GM19372 (cell line): ENCODE results near the gene SERPINA3.
"Not testable (repeated sequence)": the region's sequence is repeated elsewhere in the genome, so short reads cannot be mapped to it uniquely, and the experiment has no call there.

Experiments
- ATAC-seq: cut with Tn5 transposase; IDR thresholded peaks from one replicate; pipeline ENCODE4 v1.9.1; 2021; ENCODE audit warnings: mild to moderate bottlenecking, low read depth, moderate library complexity; ENCODE audit not compliant: unreplicated experiment

Gene SERPINA3

DNA sequence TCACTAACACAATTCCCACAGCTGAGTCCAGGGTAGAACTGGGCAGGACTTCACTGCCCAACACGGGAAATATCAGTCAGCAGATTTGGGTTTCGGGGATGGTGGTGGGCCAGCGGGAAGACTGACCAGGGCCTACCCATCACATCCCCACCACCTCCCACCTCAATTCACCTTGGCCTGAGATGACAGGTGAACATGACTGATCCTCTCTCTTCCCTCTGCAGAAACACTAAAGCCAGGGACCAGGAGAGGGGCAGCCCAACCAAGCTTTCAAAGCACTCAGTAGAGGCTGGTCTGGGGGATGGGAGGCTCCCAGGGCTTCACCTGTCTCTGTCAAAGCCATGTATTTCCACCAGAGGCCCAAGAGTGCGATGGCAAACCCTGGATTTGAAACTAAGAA lies 28.6 kb upstream of the SERPINA3 start:
- ATAC-seq: no peak

DNA sequence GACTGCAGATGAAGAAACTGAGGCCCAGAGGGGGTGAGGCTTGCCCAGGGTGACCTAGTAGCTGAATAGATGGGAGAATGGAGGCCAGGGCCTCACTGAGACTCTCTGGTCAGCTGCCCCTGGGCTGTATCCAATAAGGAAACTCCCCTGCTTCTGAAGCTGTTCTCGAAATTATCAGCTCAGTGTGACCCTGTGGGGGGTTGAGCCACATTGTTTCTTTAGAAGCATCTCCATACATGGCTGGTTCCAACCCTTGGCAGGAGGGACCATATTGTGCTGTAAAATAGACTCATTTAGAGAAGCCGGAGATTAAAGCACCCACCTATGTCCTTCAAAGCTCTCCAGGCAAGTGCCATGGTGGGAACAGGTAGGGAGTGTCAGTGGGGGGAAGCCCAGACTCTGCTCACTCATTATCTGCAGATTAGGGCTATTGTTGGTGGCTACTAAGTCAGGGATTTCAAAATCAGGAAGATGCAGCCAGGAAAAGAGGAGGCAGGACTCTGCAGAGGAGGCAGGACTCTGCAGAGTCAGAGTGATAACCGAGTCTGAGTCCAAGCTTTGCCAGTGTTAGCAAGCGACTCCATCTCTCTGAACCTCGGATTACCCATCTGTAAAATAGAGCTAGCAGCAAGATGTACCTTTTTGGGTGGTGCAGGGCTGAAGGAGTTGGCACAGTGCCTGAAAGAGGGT lies 27.5 kb upstream of the SERPINA3 start:
- no peak for ATAC-seq

DNA sequence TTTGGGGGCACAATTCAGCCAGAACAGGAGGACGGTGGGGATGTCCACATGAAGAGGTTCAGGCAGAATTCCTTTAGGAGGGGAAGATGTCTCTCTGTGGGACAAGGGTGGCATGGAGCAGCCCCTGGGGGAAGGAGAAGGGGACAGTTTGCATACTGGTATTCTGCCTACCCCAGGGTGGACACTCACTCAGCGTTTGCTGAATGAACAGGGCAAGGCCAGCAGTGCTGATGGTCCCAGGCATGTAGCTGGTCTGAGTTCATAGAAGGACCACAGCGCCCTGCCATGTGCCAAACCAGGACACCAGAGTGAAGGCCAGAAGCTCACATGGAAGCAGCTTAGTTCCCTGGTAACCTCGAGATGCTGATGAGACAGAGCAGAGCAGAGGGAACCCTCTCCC lies 25.6 kb upstream of the SERPINA3 start:
- ATAC-seq: no peak

DNA sequence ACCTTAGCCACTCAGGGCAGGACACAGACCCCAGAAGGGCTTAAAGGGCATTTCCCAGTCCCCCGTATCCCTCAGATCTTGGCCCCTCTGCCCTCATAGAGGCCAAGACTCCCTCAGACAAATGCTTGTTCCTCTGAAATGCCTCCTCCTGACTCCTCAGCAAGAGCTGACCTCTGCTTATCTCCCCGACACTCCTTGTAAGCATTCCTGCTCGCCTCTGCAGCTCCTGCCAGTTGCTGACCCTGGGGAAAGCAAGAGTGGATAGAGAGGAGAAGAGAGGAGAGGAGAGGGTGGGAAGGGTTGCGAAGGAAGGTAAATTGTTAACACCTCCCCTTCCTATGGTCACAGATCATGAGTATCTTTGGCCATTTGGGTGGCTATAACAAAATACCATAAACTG lies 23.9 kb upstream of the SERPINA3 start:
- ATAC-seq: no peak

DNA sequence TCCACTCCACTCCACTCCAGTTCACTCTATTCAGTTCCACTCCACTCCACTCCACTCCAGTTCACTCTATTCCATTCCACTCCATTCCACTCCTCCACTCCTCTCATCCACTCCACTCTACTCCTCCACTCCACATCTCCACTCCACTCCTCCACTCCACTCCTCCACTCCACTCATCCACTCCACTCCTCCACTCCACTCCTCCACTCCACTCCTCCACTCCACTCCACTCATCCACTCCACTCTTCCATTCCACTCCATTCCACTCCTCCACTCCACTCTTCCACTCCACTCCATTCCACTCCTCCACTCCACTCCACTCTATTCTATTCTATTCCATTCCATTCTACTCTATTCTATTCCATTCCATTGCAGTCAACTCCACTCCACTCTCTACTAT lies 21.1 kb upstream of the SERPINA3 start:
- ATAC-seq: no peak

DNA sequence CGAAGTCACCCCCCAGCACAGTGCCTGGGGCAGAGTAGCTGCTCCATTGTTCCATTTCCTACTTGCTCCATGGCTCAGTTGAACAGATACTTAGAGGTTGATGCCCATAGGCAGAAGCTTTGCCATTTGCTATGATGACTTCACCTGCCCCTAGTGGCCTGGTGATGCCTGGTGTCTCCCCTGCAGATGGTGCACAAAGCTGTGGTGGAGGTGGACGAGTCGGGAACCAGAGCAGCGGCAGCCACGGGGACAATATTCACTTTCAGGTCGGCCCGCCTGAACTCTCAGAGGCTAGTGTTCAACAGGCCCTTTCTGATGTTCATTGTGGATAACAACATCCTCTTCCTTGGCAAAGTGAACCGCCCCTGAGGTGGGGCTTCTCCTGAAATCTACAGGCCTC lies 20.3 kb upstream of the SERPINA3 start:
- ATAC-seq: no peak

DNA sequence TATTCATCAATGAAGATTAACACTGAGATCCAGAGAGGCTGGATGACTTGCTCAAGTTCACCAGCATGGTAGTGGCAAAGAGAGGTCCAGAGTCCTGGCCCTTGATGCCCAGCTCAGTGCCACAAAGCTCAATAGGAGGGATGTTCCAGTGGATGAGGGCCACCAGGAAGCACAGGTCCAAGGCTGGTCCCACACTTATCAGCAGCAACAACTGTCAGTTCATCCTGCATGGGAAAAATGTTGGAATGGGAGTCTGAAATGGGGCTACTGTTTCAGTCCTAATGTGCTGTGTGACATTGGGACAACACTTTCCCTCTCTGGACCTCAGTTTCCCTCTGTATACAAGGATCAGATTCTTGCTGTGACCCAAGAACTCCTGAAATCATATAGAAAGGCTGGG lies 19.7 kb upstream of the SERPINA3 start:
- ATAC-seq: no peak

DNA sequence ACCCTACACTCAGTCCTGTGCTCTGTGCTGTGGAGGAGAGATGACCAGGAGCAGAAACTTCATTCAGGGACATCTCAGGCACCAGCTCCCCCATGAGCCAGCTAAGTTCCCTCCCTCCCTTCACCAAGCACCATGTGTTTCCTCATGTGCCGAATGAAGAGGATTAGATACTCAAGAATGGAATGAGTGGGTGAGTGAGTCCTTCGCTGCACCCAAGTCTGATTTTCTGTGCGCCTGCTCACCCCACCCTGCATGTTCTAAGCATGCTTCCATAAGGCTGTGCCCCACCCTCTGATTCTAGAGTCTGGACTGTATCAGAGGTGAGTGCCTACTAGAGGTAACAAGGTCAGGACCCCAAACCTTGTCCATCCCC lies 18.8 kb upstream of the SERPINA3 start:
- no peak for ATAC-seq

DNA sequence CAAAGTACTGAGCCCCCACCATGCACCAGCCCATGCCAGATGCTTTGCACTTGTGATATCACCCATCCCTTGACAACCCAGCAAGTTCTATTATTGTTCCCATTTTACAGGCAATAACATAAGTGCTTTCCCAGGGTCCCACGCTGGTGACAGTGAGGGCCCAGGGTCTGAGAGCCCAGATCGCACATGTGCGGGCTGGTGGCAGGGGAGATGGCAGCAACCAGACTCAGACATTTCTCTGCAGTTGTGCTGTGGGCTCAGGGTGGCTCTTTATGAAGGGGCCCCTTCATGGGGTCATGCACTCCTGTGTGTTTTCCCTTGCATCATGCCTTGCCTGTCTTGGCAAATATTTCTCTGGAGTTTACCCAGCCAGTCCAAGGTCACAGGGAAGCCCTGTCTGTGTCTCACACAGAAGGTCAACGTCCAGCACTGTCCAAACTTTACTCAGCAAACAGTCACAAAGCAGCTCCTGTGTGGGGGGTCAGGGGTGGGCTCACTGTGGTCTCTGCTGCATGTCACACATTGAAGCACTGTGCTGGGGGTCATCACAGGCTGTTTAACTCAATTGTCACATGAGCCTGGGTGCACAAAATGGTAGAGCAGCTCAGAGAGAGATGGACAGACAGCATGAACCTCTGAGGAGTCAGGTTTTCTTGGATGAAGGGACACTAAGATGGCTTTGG lies 18.3 kb upstream of the SERPINA3 start:
- ATAC-seq: no peak

DNA sequence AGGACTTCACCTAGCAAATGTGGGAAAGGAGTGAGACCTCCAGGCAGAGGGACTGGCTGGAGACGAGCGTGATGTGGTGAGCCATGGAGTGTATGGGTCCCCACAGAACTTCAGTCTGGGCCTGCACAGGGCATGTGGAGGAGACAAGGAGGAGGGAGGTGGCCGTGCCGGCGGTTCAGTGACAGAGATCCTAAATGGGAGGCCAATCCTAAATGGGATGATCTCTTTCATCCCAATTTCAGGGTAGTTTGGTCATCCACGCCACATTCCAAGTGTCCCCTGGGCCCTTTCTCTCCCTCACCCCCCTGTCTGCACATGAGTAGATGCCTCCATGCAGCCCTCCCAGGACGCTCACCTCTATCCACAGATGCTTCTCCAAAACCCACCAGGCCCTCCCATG lies 17.8 kb upstream of the SERPINA3 start:
- no peak for ATAC-seq

DNA sequence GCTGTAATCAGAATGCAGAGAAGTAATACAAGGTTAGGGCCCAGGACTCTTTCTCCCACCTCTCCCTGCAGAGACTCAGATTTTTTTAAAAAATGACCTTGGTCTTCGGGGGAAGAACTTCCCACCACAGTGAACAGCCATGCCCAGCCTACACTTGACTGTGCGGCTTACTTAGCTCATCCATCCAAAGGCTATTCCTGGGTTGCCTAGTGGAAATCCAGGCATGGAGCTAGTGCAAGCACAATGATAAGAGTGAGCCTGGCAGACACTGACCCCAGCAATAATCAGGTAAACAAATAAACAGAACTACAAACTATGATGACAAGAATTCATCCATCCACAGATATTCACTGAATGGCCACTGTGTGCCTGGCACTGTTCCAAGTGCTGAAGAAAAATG lies 16.3 kb upstream of the SERPINA3 start:
- no peak for ATAC-seq

DNA sequence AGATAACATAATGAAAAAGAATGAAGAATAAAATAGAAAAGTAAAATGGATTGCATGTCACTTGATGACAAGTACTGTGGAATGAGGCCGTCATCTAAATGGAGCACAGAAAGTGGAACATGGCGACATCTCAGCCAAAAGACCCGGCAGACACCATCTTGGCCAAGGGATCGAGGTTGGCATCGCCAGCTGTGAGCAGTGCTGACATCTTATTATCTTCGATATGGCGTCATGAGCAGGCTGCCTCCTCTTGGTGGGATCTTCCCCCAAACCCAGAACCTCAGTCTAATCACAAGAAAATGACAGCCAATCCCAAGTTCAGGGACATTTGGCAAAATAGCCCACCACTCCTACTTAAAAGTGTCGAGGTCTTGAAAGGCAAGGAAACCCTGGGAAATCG lies 15.8 kb upstream of the SERPINA3 start:
- no peak for ATAC-seq

DNA sequence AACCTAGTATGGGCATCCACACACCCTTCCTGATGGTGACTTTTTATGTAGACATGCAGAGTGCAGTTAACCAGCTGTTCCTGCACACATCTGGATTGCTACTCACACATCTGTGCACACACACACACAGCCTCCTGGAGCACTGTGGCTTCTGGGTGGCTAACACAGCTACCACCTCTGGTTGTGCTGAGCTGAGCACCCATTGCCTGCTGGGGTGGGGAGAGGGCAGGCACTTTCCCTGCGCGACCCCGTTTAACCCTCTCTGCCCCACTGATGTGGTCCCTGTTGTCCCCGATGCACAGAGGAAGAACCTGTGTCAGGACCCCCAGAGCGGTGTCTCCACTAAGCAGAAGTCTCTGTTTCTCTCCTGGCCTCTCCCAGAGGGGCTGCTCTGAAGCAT lies 14.4 kb upstream of the SERPINA3 start:
- no peak for ATAC-seq

DNA sequence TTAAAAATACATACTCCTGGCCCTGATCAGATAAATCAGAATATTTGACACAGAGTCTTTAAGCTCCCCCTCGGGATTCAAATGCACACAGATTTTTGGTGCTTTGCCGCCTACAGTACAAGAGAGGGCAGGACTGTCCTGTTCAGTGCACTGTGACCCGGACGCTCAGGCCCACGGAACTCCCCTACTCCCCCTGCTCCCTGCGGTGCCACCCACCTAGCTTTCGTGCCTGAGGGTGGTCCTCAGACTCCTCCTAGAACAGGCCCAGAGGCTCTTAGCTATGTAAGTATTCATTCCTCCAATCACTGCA lies 13.7 kb upstream of the SERPINA3 start:
- no peak for ATAC-seq

DNA sequence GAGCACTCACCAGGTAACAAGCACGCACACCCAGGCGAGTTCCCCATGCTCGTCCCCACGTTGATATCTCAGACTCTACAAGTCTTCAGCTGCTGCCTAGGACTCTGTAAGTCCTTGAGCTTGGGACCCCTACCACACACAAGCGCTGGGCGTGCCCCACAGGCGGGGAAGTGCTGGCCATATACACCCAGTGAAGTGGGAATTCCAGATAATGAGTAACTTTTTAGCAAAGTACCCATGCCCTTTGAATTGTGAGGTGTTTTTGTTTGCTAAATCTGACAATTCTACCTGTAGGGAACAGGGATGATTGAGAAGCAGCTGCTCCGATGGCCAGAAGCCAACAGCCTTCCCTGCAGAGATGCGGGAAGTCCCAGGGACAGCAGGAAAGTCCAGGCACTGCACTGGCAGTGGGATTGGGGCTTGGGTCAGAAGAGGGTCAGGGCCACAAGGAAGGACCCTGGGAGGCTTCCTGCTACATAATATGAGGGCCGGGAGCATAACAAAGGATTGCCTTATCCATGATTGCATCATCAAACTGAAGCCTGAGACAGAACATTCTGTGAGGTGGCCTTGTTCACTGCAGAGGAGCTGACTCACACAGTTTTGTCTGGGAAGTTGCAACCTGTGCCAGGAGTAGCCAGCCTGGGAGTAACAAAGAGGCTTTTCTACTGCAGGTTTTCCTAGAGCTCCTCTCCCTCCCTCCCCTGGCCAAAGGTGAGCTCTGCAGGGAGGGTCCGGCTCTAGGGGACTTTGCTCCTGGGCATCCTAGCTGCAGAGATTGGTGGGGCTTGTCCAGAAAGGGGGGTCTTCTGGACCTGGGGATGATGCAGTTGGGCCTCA lies 13.2 kb upstream of the SERPINA3 start:
- ATAC-seq: no peak

DNA sequence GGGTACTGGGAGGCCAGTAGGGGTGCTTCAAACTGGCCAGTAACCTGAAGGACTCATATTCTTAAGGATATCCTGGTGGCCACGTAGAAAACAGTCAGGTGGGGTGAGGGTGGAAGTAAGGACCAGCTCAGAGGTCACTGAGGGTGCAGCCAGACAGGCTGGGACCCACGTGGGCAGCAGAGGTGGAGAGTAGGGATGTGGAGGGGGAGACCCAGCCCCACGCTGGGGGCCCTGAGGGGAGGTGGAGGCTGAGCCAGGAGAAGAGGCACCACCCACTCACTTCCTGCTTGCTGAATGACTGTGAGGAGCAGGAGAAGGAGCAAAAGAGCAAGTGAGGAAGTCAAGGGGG lies 12.6 kb upstream of the SERPINA3 start:
- no peak for ATAC-seq

DNA sequence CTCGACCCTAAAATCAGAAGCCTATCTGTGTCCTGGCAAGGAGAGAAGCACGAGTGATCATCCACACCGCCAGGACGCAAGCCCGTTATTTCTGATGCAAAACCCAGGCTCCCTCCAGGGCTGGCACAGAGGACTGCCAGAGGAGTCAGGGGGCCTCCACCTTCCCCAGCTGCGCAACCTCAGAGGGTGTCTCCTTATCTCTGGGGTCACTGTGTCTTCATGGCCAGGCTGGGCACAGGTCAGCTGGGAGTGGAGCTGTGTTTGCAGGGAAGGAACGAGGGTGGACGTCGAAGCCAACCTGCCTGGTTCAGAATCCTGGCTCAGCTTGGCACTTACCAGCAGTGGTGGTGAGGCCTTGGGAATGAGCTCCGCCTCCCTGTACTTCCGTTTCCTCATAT lies 12.0 kb upstream of the SERPINA3 start:
- no peak for ATAC-seq

DNA sequence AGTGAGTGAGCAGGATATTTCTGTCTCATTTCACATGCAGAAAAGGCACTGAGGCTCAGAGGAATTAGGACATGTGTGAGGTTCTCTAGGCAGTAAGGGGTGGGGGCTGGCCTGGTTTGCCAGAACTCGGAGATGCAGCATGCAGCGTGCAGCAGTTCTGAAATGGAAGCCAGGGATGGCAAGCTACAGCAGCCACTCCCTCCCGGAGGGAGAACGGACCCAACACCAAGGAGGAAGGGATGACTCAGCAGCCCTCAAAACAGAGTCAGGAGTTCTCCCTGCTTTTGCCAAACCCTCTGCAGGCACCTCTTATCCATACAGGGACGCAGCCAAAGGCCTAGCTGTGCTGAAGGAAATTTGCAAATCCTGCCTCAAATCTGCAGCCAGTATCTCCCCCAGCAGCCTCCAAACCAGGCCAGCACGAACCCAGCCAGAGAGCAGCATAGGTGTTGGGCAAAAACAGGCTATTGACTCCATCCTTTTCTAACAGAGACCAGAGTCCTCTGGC lies 10.3 kb upstream of the SERPINA3 start:
- ATAC-seq: no peak

DNA sequence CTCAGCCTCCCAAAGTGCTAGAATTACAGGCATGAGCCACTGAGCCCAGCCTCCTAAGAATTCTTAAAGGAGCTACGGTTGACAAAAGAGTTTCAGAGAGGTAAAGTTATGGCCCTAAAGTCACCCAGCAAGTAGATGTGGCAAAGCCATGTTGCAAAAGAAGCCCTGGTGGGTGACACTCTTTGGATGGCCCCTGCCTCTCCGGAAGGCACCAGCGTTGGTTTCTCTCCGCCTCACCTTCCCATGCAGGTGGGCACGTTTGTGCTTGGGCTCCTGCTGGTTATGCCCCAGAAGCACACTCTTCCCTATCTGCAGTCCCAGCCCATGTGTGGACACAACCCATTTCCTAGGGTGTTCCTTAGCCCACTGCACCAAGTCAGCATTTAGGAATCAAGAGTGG lies 9.5 kb upstream of the SERPINA3 start:
- no peak for ATAC-seq

DNA sequence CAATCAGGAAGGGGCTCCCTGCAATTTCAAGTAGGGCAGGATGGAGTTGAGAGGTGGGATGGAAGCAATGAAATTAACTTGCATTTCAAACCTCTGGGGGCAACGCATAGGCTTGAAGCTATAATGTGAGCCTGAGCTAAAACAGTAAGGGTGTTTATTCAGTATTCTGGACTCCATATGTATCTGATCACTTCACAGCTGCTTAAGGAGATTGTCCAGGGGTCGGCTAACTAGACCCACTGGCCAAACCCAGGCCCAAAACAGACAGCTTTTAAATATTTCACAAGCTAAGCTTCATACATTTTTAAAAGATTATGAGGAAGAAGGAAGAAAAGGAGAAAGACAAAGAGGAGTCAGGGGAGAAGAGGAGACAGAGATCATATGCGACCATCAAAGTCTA lies 6.8 kb upstream of the SERPINA3 start:
- ATAC-seq: no peak

DNA sequence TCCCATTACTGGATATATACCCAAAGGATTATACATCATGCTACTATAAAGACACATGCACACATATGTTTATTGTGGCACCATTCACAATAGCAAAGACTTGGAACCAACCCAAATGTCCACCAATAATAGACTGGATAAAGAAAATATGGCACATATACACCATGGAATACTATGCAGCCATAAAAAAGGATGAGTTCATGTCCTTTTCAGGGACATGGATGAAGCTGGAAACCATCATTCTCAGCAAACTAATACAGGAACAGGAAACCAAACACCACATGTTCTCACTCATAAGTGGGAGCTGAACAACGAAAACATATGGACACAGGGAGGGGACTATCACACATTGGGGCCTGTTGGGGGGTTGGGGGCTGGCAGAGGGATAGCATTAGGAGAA lies 3.2 kb upstream of the SERPINA3 start:
- not testable (repeated sequence) for ATAC-seq

DNA sequence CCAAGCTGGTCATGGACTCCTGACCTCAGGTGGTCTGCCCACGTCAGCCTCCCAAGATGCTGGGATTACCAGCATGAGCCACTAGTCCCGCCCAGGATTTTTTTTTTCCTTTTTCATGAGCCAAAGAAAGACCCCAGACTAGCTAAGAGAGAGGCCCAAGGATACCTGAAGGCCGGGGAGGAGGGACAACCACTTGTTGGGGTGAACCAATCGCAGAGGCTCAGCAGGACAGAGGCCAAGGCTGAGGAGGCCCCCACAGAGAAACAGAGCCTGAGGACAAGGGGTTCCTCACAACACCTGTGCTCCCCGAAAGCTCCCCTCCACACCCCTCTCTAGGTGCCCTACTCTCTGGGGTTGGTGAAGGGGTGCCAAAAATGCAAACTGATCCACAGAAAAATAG lies 1.0 kb upstream of the SERPINA3 start:
- no peak for ATAC-seq
